KMS-11 (cell line): ENCODE data around the gene CFAP74.

Experiments used
- H2AFZ ChIP-seq: fragments of 200-600 bp; sonication (generic); 2 replicates; pipeline ENCODE4 v1.6.1; 2016; ENCODE audit warnings: antibody characterized with exemption, mixed run types, low read depth
- H3K27ac ChIP-seq: fragments of 200-600 bp; sonication (generic); 2 replicates; pipeline ENCODE4 v1.6.1; 2016; ENCODE audit warnings: mild to moderate bottlenecking, mixed run types
- H3K27me3 ChIP-seq: fragments of 200-600 bp; sonication (generic); 2 replicates; pipeline ENCODE4 v1.6.1; 2017; ENCODE audit warnings: mild to moderate bottlenecking, low read depth, mixed run types, moderate library complexity; ENCODE audit not compliant: insufficient read depth
- H3K36me3 ChIP-seq: fragments of 200-600 bp; sonication (generic); 2 replicates; pipeline ENCODE4 v1.6.1; 2017; ENCODE audit warnings: mild to moderate bottlenecking, mixed run types; ENCODE audit not compliant: insufficient read depth
- H3K4me1 ChIP-seq: fragments of 200-600 bp; sonication (generic); 2 replicates; pipeline ENCODE4 v1.6.1; 2016; ENCODE audit warnings: mild to moderate bottlenecking, low read depth, mixed run types; ENCODE audit not compliant: poor library complexity, severe bottlenecking
- H3K4me2 ChIP-seq: fragments of 200-600 bp; sonication (generic); 2 replicates; pipeline ENCODE4 v1.7.0; 2016; ENCODE audit warnings: mild to moderate bottlenecking, mixed run types
- H3K4me3 ChIP-seq: fragments of 200-600 bp; sonication (generic); IDR thresholded peaks from 2 replicates; pipeline ENCODE4 v1.6.1; 2017; ENCODE audit warnings: low read depth, low read length, mixed read lengths; ENCODE audit not compliant: insufficient read depth
- H3K79me2 ChIP-seq: fragments of 200-600 bp; sonication (generic); 2 replicates; pipeline ENCODE4 v1.6.1; 2016; ENCODE audit warnings: low read depth, mixed run types; ENCODE audit not compliant: insufficient read depth
- H3K9ac ChIP-seq: fragments of 200-600 bp; sonication (generic); 2 replicates; pipeline ENCODE4 v1.6.1; 2016; ENCODE audit warnings: mild to moderate bottlenecking, mixed run types
- H4K20me1 ChIP-seq: fragments of 200-600 bp; sonication (generic); 2 replicates; pipeline ENCODE4 v1.6.1; 2016; ENCODE audit warnings: mild to moderate bottlenecking, mixed run types; ENCODE audit not compliant: insufficient read depth
- TF ChIP-seq, protein P1 (sequence below): fragments of 200-600 bp; sonication (generic); conservative IDR thresholded peaks from 2 replicates; pipeline ENCODE4 v1.6.1; 2017; ENCODE audit warnings: low read depth, mild to moderate bottlenecking, antibody characterized with exemption, low read length, moderate library complexity, mixed read lengths

CFAP74 gene

DNA sequence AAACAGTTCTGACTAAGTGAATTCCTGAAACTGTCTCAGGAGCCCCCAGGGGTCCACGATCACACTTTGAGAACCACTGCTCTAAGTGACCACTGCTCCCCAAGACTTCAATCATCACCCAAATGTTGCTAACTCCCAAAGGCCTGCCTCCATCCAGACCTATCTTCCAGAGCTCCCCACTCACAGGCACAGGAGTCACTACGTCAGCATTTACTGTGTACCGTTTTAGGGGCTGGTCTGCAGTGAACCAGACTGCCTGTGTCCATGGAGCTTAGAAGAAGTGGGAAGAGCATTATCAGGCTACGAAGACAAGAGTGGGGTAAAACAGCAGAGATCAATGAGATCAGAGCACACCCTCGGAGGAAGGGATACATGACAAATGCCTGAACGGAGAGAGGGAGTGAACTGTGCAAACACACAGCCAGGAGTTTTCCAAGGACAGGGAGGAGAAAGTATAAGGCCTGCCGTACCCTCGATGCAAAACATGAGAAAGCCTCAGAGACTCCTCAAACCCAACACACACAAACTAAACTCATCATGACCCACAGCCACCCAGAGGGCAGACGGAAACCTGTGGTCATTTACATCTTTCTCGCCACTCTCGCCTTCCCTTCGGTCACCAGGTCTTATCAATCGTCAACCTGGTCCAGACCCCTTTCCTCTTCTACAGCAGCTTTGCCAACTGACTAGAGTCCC is 122.8 kb downstream of the CFAP74 start:
- Histone ChIP-seq H3K4me1 (peaks cover 33% of the 10 kb centered on the region), H3K4me2 (no peak overlapping the region), H4K20me1 (peaks cover 83% of the 10 kb centered on the region), H2AFZ (no peak overlapping the region), H3K27me3 (no peaks in the 10 kb centered on the region), H3K9ac (no peak overlapping the region), H3K79me2 (peaks cover 97% of the 10 kb centered on the region), H3K27ac (no peak overlapping the region), H3K4me3 (no peak overlapping the region), H3K36me3 (no peaks in the 10 kb centered on the region; the same call in 1 of the 2 replicates)
- TF ChIP-seq, protein P1, sequence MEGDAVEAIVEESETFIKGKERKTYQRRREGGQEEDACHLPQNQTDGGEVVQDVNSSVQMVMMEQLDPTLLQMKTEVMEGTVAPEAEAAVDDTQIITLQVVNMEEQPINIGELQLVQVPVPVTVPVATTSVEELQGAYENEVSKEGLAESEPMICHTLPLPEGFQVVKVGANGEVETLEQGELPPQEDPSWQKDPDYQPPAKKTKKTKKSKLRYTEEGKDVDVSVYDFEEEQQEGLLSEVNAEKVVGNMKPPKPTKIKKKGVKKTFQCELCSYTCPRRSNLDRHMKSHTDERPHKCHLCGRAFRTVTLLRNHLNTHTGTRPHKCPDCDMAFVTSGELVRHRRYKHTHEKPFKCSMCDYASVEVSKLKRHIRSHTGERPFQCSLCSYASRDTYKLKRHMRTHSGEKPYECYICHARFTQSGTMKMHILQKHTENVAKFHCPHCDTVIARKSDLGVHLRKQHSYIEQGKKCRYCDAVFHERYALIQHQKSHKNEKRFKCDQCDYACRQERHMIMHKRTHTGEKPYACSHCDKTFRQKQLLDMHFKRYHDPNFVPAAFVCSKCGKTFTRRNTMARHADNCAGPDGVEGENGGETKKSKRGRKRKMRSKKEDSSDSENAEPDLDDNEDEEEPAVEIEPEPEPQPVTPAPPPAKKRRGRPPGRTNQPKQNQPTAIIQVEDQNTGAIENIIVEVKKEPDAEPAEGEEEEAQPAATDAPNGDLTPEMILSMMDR, result no peak

DNA sequence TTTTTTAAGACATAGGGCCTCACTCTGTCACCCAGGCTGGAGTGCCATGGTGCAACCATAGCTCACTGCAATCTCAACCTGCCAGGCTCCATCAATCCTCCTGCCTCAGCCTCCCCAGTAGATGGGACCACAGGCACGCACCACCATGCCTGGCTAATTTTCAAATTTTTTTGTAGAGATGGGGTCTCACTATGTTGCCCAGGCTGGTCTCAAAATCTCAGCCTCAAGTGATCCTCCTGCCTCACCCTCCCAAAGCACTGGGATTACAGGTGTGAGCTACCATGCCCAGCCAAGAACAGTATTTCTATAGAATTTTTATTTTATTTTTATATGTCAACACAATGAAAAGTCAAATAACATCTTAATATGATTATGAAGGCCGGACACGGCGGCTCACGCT is 123.6 kb downstream of the CFAP74 start:
- H3K36me3 ChIP-seq, result no peaks in the 10 kb centered on the region; the same call in 1 of the 2 replicates
- no peak overlapping the region for H3K27ac ChIP-seq
- H3K79me2 ChIP-seq, result peaks cover 97% of the 10 kb centered on the region
- TF ChIP-seq, protein P1, result no peak
- no peak overlapping the region for H3K9ac ChIP-seq
- H4K20me1 ChIP-seq, result peaks cover 86% of the 10 kb centered on the region
- no peaks in the 10 kb centered on the region for H3K27me3 ChIP-seq
- peaks cover 28% of the 10 kb centered on the region for H3K4me1 ChIP-seq
- H2AFZ ChIP-seq, result no peak overlapping the region
- no peak overlapping the region for H3K4me2 ChIP-seq
- H3K4me3 ChIP-seq, result no peak overlapping the region

DNA sequence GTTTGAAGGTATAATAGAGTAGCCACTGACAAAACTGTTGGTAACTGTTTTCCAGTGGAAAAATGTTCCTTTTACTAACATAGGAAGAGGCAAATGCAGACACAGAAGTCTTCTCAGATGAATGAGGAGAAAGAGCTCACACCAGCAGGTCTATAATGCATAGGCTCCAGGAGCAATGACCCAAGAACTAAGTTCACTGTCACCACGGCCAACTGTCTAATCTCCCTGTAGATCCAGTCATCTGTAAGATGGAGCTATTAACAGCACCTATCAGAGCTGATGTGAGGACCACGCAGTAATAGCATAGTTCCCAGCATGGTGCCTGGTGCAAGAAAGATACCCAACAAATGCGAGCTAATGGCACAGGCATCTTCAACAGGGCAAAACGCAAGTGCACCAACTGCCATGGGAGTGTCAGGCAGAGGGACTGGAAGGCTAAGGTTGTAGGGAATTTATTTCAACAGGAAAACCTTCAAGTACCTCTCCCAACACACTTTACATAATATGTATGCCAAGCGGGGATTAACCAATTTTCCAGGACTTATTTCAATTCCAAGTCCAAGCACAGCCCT is 125.6 kb downstream of the CFAP74 start:
- no peak overlapping the region for H3K27ac ChIP-seq

DNA sequence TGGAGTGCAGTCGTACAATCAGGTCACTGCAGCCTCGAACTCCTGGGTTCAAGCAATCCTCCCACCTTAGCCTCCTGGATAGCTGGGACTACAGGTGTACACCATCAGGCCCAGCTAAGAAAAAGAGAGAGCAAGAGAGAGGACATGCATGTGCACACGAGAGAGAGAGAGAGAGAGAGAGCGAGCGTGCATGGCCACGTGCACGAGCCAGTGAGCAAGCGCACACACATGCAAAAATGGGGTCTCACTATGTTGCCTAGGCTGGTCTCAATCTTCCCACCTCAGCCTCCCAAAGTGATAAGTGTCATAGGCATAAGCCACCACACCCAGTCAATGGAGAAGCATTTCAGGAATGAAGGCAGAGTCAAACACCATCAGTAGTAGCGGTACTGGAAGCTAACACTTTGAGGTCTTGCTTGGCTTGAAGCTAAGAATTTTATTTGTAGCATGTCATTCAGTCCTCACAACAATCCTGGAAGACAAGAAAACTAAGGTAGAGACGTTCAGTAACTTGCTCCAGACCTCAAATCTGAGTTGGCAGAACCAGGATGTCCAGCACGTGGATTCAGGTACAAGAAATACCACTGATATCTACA is 127.2 kb downstream of the CFAP74 start:
- peaks cover 97% of the 10 kb centered on the region for H3K79me2 ChIP-seq
- no peak overlapping the region for H3K4me2 ChIP-seq
- TF ChIP-seq, protein P1, result no peak
- H3K4me1 ChIP-seq, result no peaks in the 10 kb centered on the region
- peaks cover 72% of the 10 kb centered on the region for H4K20me1 ChIP-seq
- no peaks in the 10 kb centered on the region; the same call in 1 of the 2 replicates for H3K36me3 ChIP-seq
- H3K27ac ChIP-seq, result no peak overlapping the region
- no peak overlapping the region for H2AFZ ChIP-seq
- H3K27me3 ChIP-seq, result no peaks in the 10 kb centered on the region
- no peak overlapping the region for H3K9ac ChIP-seq
- no peak overlapping the region for H3K4me3 ChIP-seq

More for the DNA sequence above, 125.6 kb downstream of the CFAP74 start:
- Histone ChIP-seq H3K9ac (no peak overlapping the region), H3K27me3 (no peaks in the 10 kb centered on the region), H3K4me2 (no peak overlapping the region), H3K4me1 (peaks cover 8% of the 10 kb centered on the region), H3K36me3 (no peaks in the 10 kb centered on the region; the same call in 1 of the 2 replicates), H3K4me3 (no peak overlapping the region), H3K79me2 (peaks cover 97% of the 10 kb centered on the region), H2AFZ (no peak overlapping the region), H4K20me1 (peaks cover 79% of the 10 kb centered on the region)
- TF ChIP-seq, protein P1, result no peak
